ENCODE results near the gene UTP14C.

DNA sequence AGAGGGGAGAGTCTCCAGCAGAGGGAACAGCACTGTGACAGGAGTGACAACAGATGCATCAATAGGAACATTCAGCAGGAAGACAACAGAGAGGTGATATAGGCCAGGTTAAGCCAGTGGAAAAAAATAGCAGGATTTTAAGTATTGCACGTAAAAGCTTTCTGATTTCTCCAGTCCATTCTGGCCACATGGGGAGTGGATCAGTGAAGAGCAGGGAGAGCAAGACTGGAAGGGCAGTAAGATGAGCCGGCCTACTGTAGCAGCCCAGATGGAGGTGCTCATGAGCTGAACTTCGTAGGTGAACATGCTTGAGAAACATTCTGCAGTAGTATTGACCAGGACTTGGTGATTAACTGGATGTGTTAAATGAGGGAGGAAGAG is 1.7 kb downstream of the UTP14C start:
- no peak for TF ChIP-seq POLR2AphosphoS5 (IDR thresholded peaks at IDR 0.05)
- TF ChIP-seq CTCF (IDR thresholded peaks at IDR 0.05) = no peak
- no peak for TF ChIP-seq POLR2A (IDR thresholded peaks at IDR 0.05)
